Measurements from ENCODE around the gene MRPL27.
"Not testable (repeated sequence)": the region's sequence is repeated elsewhere in the genome, so short reads cannot be mapped to it uniquely, and the experiment has no call there.

Gene MRPL27

GRCh38 chr17:50339381-50339780, 33.6 kb downstream of the MRPL27 start:
- no peaks in the 10 kb centered on the region for H3K27me3 ChIP-seq (ENCODE audit: insufficient read depth, poor library complexity, severe bottlenecking)
- no peaks in the 10 kb centered on the region for H3K4me1 ChIP-seq (ENCODE audit: insufficient read depth, poor library complexity, severe bottlenecking)
- H3K9me3 ChIP-seq (ENCODE audit: severe bottlenecking) = no peaks in the 10 kb centered on the region
- TF ChIP-seq CTCF (IDR thresholded peaks at IDR 0.05; ENCODE audit: poor library complexity, severe bottlenecking) = no peak
- no peak overlapping the region for H3K4me3 ChIP-seq (ENCODE audit: severe bottlenecking)
- ATAC-seq (ENCODE audit: low read depth) (no peak), DNase-seq (ENCODE audit: low spot score) (no peak)
- no peak overlapping the region for H3K27ac ChIP-seq (ENCODE audit: poor library complexity, severe bottlenecking)
- no peaks in the 10 kb centered on the region; the same call in 1 of the 2 replicates for H3K36me3 ChIP-seq (ENCODE audit: low read depth)

- H3K36me3 ChIP-seq (ENCODE audit: low read depth) = no peaks in the 10 kb centered on the region; the same call in 1 of the 2 replicates
- TF ChIP-seq CTCF (IDR thresholded peaks at IDR 0.05; ENCODE audit: poor library complexity, severe bottlenecking) = no peak
- no peaks in the 10 kb centered on the region for H3K9me3 ChIP-seq (ENCODE audit: severe bottlenecking)
- no peaks in the 10 kb centered on the region for H3K27me3 ChIP-seq (ENCODE audit: insufficient read depth, poor library complexity, severe bottlenecking)
- DNase-seq (ENCODE audit: low spot score) (no peak), ATAC-seq (ENCODE audit: low read depth) (no peak)
- H3K4me3 ChIP-seq (ENCODE audit: severe bottlenecking) = no peak overlapping the region
- H3K27ac ChIP-seq (ENCODE audit: poor library complexity, severe bottlenecking) = no peak overlapping the region
- H3K4me1 ChIP-seq (ENCODE audit: insufficient read depth, poor library complexity, severe bottlenecking) = no peaks in the 10 kb centered on the region
These were observed 34.3 kb downstream of the MRPL27 start for GRCh38 chr17:50338645-50339044.

- H3K4me3 ChIP-seq (ENCODE audit: severe bottlenecking) = no peak overlapping the region
- no peak overlapping the region for H3K27ac ChIP-seq (ENCODE audit: poor library complexity, severe bottlenecking)
- no peaks in the 10 kb centered on the region for H3K27me3 ChIP-seq (ENCODE audit: insufficient read depth, poor library complexity, severe bottlenecking)
- H3K4me1 ChIP-seq (ENCODE audit: insufficient read depth, poor library complexity, severe bottlenecking) = no peaks in the 10 kb centered on the region
- TF ChIP-seq CTCF (IDR thresholded peaks at IDR 0.05; ENCODE audit: poor library complexity, severe bottlenecking) = no peak
- DNase-seq (ENCODE audit: low spot score) (peak; percentile 35), ATAC-seq (ENCODE audit: low read depth) (no peak)
- H3K9me3 ChIP-seq (ENCODE audit: severe bottlenecking) = no peaks in the 10 kb centered on the region
- H3K36me3 ChIP-seq (ENCODE audit: low read depth) = no peaks in the 10 kb centered on the region; the same call in 1 of the 2 replicates
These were observed 35.0 kb downstream of the MRPL27 start for GRCh38 chr17:50337956-50338355.

- not testable (repeated sequence) for H3K4me1 ChIP-seq (ENCODE audit: insufficient read depth, poor library complexity, severe bottlenecking); H3K9me3 ChIP-seq (ENCODE audit: severe bottlenecking); ATAC-seq (ENCODE audit: low read depth); H3K27ac ChIP-seq (ENCODE audit: poor library complexity, severe bottlenecking); DNase-seq (ENCODE audit: low spot score); H3K36me3 ChIP-seq (ENCODE audit: low read depth); H3K4me3 ChIP-seq (ENCODE audit: severe bottlenecking); H3K27me3 ChIP-seq (ENCODE audit: insufficient read depth, poor library complexity, severe bottlenecking)
These were observed 39.5 kb downstream of the MRPL27 start for GRCh38 chr17:50333291-50334057.

GRCh38 chr17:50332196-50332595, 40.8 kb downstream of the MRPL27 start:
- Histone ChIP-seq H3K27me3 (ENCODE audit: insufficient read depth, poor library complexity, severe bottlenecking) (no peaks in the 10 kb centered on the region), H3K4me3 (ENCODE audit: severe bottlenecking) (no peak overlapping the region), H3K27ac (ENCODE audit: poor library complexity, severe bottlenecking) (no peak overlapping the region), H3K4me1 (ENCODE audit: insufficient read depth, poor library complexity, severe bottlenecking) (no peaks in the 10 kb centered on the region), H3K9me3 (ENCODE audit: severe bottlenecking) (no peaks in the 10 kb centered on the region), H3K36me3 (ENCODE audit: low read depth) (no peaks in the 10 kb centered on the region; the same call in 1 of the 2 replicates)
- DNase-seq (ENCODE audit: low spot score) = no peak
- TF ChIP-seq CTCF (IDR thresholded peaks at IDR 0.05; ENCODE audit: poor library complexity, severe bottlenecking) = no peak
- ATAC-seq (ENCODE audit: low read depth) = no peak

All from RWPE2 (cell line).